HCT116 (cell line): ENCODE results near the gene XK. TPM values are rescaled to one million over a fixed set of nuclear protein-coding genes. Genes with fewer than 3 reads are reported as not detected.

Source experiments
- ATAC-seq: fragments of 200-7000 bp; cut with Tn5 transposase; 2 replicates; pipeline ENCODE4 v1.9.1; 2020; ENCODE audit warnings: mild to moderate bottlenecking, moderate library complexity
- BruUV-seq: library from RNA; stranded (reverse); fragments of 400-500 nt; replicated peaks from 2 replicates; lab custom pipeline; 2021; lab: Mats Ljungman, UMichigan
- CTCF ChIA-PET: fragments of 300-600 bp; sonication (Branson Sonifier 250); formaldehyde crosslinking; loops from one replicate; lab custom pipeline; 2021; ENCODE audit warnings: antibody characterized with exemption; lab: Charles Lee
- POLR2A ChIA-PET: fragments of 300-600, 350-600 bp; sonication (Branson Sonifier 250); formaldehyde crosslinking; loops from one replicate; lab custom pipeline; 2021; ENCODE audit warnings: antibody characterized with exemption; lab: Charles Lee
- RAD21 ChIA-PET, 2 experiments: fragments of 300-600 bp; sonication (Branson Sonifier 250); formaldehyde crosslinking; loops; one replicate each; lab custom pipeline; 2023; ENCODE audit warnings: low total read pairs in 2 of 2; ENCODE audit not compliant: uncharacterized antibody in 2 of 2, unreplicated experiment in 2 of 2, low non-redundant PET in 1 of 2; lab: Charles Lee
- DNase-seq: peaks from one replicate; pipeline ENCODE4 v3.0.0-alpha.2; 2010; ENCODE audit warnings: low read depth, low spot score
- H2AFZ ChIP-seq: fragments of 200-600 bp; shearing (Covaris generic), sonication (generic); 2 replicates; pipeline ENCODE4 v1.6.1; 2017; ENCODE audit warnings: low read depth, mixed run types, mixed read lengths, antibody characterized with exemption, low read length; ENCODE audit not compliant: poor library complexity, severe bottlenecking
- H3K27ac ChIP-seq: 2 replicates; pipeline ENCODE4 v1.5.1; 2012; ENCODE audit warnings: low read depth, low read length
- H3K27me3 ChIP-seq: fragments of 200-600 bp; sonication (generic); 2 replicates; pipeline ENCODE4 v1.6.1; 2016; ENCODE audit warnings: mixed run types, low read length, mixed read lengths; ENCODE audit not compliant: insufficient read depth
- H3K36me3 ChIP-seq, 2 experiments: fragments of 200-500 bp in 1 of 2; fragments of 200-600 bp in 1 of 2; sonication (Bioruptor generic) in 1 of 2; sonication (generic) in 1 of 2; 2 replicates each; pipeline versions ENCODE4 v1.5.1 to v1.6.1; 2014 to 2016; ENCODE audit warnings: low read length in 2 of 2, inconsistent platforms in 1 of 2, mixed read lengths in 1 of 2, mixed run types in 1 of 2; ENCODE audit not compliant: insufficient read depth in 2 of 2, control insufficient read depth in 1 of 2
- H3K4me1 ChIP-seq, 2 experiments: fragments of 200-600 bp in 1 of 2; sonication (generic) in 1 of 2; 2 replicates each; pipeline versions ENCODE4 v1.5.1 to v1.6.1; 2012 to 2017; ENCODE audit warnings: low read length in 2 of 2, inconsistent platforms in 1 of 2, mild to moderate bottlenecking in 1 of 2, mixed read lengths in 1 of 2, mixed run types in 1 of 2, moderate library complexity in 1 of 2; ENCODE audit not compliant: insufficient read depth in 2 of 2, control insufficient read depth in 1 of 2
- H3K4me2 ChIP-seq: fragments of 200-600 bp; sonication (generic); 2 replicates; pipeline ENCODE4 v1.6.1; 2017; ENCODE audit warnings: mixed run types, low read length, mixed read lengths
- H3K4me3 ChIP-seq, 2 experiments: fragments of 200-600 bp in 1 of 2; sonication (generic) in 1 of 2; replicated peaks in 1 of 2; 2 replicates each; pipeline ENCODE4 v1.5.1; 2011 to 2016; ENCODE audit warnings: low read length in 2 of 2, control low read depth in 1 of 2, low read depth in 1 of 2, mild to moderate bottlenecking in 1 of 2, mixed read lengths in 1 of 2, mixed run types in 1 of 2
- H3K79me2 ChIP-seq: fragments of 200-600 bp; sonication (generic); 2 replicates; pipeline ENCODE4 v1.6.1; 2017; ENCODE audit warnings: mild to moderate bottlenecking, mixed run types, low read length, moderate library complexity, mixed read lengths; ENCODE audit not compliant: insufficient read depth
- H3K9ac ChIP-seq: fragments of 200-600 bp; sonication (generic); 2 replicates; pipeline ENCODE4 v1.6.1; 2016; ENCODE audit warnings: low read length, mixed read lengths
- H3K9me2 ChIP-seq: fragments of 200-600 bp; sonication (generic), shearing (Covaris generic); 2 replicates; pipeline ENCODE4 v1.6.1; 2017; ENCODE audit warnings: mixed run types, mild to moderate bottlenecking, moderate library complexity; ENCODE audit not compliant: insufficient read depth
- H3K9me3 ChIP-seq, 2 experiments: fragments of 200-500 bp in 1 of 2; fragments of 200-600 bp in 1 of 2; sonication (Bioruptor generic) in 1 of 2; sonication (generic) in 1 of 2; 2 replicates each; pipeline ENCODE4 v1.6.1; 2014 to 2017; ENCODE audit warnings: low read length in 2 of 2, mixed read lengths in 2 of 2, inconsistent platforms in 1 of 2, low read depth in 1 of 2, mild to moderate bottlenecking in 1 of 2, mixed run types in 1 of 2, moderate library complexity in 1 of 2; ENCODE audit not compliant: control insufficient read depth in 1 of 2, insufficient read depth in 1 of 2
- H4K20me1 ChIP-seq: fragments of 200-600 bp; sonication (generic), shearing (Covaris generic); 2 replicates; pipeline ENCODE4 v1.6.1; 2017; ENCODE audit warnings: mixed run types, mild to moderate bottlenecking, moderate library complexity; ENCODE audit not compliant: insufficient read depth
- CBX3 ChIP-seq: IDR thresholded peaks from 2 replicates; pipeline ENCODE4 v1.6.1; 2012; ENCODE audit warnings: low read depth
- CEBPB ChIP-seq: IDR thresholded peaks from 2 replicates; pipeline ENCODE4 v1.6.1; 2012; ENCODE audit warnings: low read depth
- FOSL1 ChIP-seq: IDR thresholded peaks from 2 replicates; pipeline ENCODE4 v1.6.1; 2012; ENCODE audit warnings: low read depth
- POLR2A ChIP-seq: IDR thresholded peaks from 2 replicates; pipeline ENCODE4 v1.7.0; 2011; ENCODE audit warnings: borderline replicate concordance; ENCODE audit not compliant: insufficient read depth, insufficient read length; ENCODE audit errors: extremely low read depth
- RAD21 ChIP-seq: IDR thresholded peaks from 2 replicates; pipeline ENCODE4 v1.6.1; 2012; ENCODE audit warnings: low read depth, mild to moderate bottlenecking
- SIN3A ChIP-seq: IDR thresholded peaks from 2 replicates; pipeline ENCODE4 v1.6.1; 2012; ENCODE audit warnings: low read depth
- SP1 ChIP-seq: IDR thresholded peaks from 2 replicates; pipeline ENCODE4 v1.6.1; 2012; ENCODE audit warnings: low read depth
- YY1 ChIP-seq: IDR thresholded peaks from 2 replicates; pipeline ENCODE4 v1.6.1; 2011; ENCODE audit warnings: low read length, low read depth, moderate library complexity, mild to moderate bottlenecking; ENCODE audit not compliant: insufficient replicate concordance; ENCODE audit errors: extremely low read depth
- ZFX ChIP-seq: fragments of 450-650 bp; IDR thresholded peaks from 2 replicates; pipeline ENCODE4 v1.6.1; 2017
- intact Hi-C: fragments of 100-400 bp; cut with micrococcal nuclease; formaldehyde crosslinking; loops from 2 replicates; pipeline ENCODE4 v1.10.0; 2022
- total RNA-seq: library from RNA; stranded (reverse); gene quantifications from one replicate; pipeline ENCODE4 v1.2.1, GENCODE V29; 2021; ENCODE audit not compliant: unreplicated experiment
- TF ChIP-seq, protein P1 (sequence below): IDR thresholded peaks from 2 replicates; pipeline ENCODE4 v1.6.1; 2012
- TF ChIP-seq, protein P2 (sequence below), 3 experiments: fragments of 200-600 bp in 1 of 3; sonication (generic) in 1 of 3; IDR thresholded peaks in 2 of 3; conservative IDR thresholded peaks in 1 of 3; 2 replicates each; pipeline ENCODE4 v1.5.1; 2012 to 2017; ENCODE audit warnings: low read depth in 2 of 3, low read length in 2 of 3, antibody characterized with exemption in 1 of 3, borderline replicate concordance in 1 of 3, control low read depth in 1 of 3, mild to moderate bottlenecking in 1 of 3, mixed read lengths in 1 of 3, mixed run types in 1 of 3, moderate library complexity in 1 of 3; ENCODE audit not compliant: insufficient read depth in 1 of 3
- TF ChIP-seq, protein P3 (sequence below): IDR thresholded peaks from 2 replicates; pipeline ENCODE4 v1.6.1; 2012
- TF ChIP-seq, protein P4 (sequence below): IDR thresholded peaks from 2 replicates; pipeline ENCODE4 v1.6.1; 2012; ENCODE audit warnings: low read depth

Gene XK
- total RNA-seq, 1 experiment from 2014 or later: 2.6 TPM

DNA sequence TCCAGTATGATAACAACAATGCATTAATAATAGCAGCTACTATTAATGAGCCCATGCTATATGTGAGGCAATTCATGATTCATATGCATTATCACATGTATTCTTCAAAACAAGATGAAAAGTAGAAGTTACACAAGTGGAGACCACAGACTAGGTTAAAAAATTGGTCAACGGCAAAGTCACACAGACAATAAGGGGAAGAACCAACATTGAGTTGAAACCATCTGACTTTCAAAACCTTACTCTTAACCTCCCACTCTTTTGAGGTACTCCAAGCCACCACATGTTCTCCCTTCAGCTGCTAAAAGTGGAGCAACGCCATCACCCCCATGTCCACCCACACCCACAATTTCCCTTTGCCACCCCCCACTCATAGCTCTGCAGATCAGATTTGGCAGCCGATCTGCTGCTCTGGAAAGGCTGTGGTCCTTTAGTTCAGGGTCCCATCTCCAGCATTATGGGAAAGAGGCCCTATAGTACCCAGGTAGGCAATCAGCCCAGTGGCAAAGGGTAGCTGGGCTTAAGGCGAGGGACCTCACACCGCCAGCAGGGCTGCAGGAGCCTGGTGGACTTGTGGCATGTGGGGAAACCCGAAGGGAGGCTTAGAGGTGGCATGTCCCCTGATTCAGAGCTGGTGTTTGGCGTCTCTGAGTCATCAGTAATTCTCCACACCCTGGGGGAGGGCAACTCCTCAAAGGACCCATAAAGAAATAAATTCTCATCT lies 60.8 kb downstream of the XK start:
- intact Hi-C loops: no loop called here
- ChIA-PET RAD21 (no interaction called here), CTCF (interaction anchor here (1.3 to 1.6 kb wide), 2 partner anchors 79 to 420 kb away, joined by 7 to 9 read pairs; no protein-coding TSS in a partner anchor), POLR2A (no interaction called here)
- ATAC-seq (peak; percentile 63; the same call in 1 of the 2 replicates), DNase-seq (no peak)
- no peak for TF ChIP-seq CEBPB
- TF ChIP-seq RAD21: no peak
- TF ChIP-seq ZFX: no peak
- no peak for TF ChIP-seq FOSL1
- TF ChIP-seq SIN3A: no peak
- TF ChIP-seq, protein P1, sequence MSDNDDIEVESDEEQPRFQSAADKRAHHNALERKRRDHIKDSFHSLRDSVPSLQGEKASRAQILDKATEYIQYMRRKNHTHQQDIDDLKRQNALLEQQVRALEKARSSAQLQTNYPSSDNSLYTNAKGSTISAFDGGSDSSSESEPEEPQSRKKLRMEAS: no peak
- TF ChIP-seq CBX3: no peak
- TF ChIP-seq, protein P2, sequence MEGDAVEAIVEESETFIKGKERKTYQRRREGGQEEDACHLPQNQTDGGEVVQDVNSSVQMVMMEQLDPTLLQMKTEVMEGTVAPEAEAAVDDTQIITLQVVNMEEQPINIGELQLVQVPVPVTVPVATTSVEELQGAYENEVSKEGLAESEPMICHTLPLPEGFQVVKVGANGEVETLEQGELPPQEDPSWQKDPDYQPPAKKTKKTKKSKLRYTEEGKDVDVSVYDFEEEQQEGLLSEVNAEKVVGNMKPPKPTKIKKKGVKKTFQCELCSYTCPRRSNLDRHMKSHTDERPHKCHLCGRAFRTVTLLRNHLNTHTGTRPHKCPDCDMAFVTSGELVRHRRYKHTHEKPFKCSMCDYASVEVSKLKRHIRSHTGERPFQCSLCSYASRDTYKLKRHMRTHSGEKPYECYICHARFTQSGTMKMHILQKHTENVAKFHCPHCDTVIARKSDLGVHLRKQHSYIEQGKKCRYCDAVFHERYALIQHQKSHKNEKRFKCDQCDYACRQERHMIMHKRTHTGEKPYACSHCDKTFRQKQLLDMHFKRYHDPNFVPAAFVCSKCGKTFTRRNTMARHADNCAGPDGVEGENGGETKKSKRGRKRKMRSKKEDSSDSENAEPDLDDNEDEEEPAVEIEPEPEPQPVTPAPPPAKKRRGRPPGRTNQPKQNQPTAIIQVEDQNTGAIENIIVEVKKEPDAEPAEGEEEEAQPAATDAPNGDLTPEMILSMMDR (IDR thresholded peaks at IDR 0.05 in 2 of 3, conservative IDR thresholded peaks at IDR 0.05 in 1 of 3; ENCODE audit: borderline replicate concordance in 1 of 3, insufficient read depth in 1 of 3, low read depth in 2 of 3, low read length in 2 of 3): no peak
- TF ChIP-seq SP1: no peak
- TF ChIP-seq POLR2A: no peak
- TF ChIP-seq, protein P3, sequence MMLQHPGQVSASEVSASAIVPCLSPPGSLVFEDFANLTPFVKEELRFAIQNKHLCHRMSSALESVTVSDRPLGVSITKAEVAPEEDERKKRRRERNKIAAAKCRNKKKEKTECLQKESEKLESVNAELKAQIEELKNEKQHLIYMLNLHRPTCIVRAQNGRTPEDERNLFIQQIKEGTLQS: no peak
- TF ChIP-seq YY1: no peak
- TF ChIP-seq, protein P4, sequence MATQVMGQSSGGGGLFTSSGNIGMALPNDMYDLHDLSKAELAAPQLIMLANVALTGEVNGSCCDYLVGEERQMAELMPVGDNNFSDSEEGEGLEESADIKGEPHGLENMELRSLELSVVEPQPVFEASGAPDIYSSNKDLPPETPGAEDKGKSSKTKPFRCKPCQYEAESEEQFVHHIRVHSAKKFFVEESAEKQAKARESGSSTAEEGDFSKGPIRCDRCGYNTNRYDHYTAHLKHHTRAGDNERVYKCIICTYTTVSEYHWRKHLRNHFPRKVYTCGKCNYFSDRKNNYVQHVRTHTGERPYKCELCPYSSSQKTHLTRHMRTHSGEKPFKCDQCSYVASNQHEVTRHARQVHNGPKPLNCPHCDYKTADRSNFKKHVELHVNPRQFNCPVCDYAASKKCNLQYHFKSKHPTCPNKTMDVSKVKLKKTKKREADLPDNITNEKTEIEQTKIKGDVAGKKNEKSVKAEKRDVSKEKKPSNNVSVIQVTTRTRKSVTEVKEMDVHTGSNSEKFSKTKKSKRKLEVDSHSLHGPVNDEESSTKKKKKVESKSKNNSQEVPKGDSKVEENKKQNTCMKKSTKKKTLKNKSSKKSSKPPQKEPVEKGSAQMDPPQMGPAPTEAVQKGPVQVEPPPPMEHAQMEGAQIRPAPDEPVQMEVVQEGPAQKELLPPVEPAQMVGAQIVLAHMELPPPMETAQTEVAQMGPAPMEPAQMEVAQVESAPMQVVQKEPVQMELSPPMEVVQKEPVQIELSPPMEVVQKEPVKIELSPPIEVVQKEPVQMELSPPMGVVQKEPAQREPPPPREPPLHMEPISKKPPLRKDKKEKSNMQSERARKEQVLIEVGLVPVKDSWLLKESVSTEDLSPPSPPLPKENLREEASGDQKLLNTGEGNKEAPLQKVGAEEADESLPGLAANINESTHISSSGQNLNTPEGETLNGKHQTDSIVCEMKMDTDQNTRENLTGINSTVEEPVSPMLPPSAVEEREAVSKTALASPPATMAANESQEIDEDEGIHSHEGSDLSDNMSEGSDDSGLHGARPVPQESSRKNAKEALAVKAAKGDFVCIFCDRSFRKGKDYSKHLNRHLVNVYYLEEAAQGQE: no peak
- Histone ChIP-seq H3K9me3 (no peaks in the 10 kb centered on the region), H3K79me2 (no peaks in the 10 kb centered on the region), H3K9ac (no peak overlapping the region), H4K20me1 (no peaks in the 10 kb centered on the region), H3K36me3 (no peaks in the 10 kb centered on the region), H3K4me1 (peaks cover 0 to 9% of the 10 kb centered on the region in 2 experiments; a peak in 1 of 4 replicates), H3K9me2 (no peaks in the 10 kb centered on the region), H3K4me2 (peak overlapping the region; percentile 2; the same call in 1 of the 2 replicates), H3K27me3 (no peaks in the 10 kb centered on the region), H3K27ac (no peak overlapping the region), H3K4me3 (no peak overlapping the region), H2AFZ (no peak overlapping the region)
- BruUV-seq: no TSS peak
